Right kidney (tissue), 1 donor: Measurements from ENCODE around the gene PHF20.
"Not testable (repeated sequence)": the region's sequence is repeated elsewhere in the genome, so short reads cannot be mapped to it uniquely, and the experiment has no call there.

Source experiments
- DNase-seq: peaks from one replicate; pipeline ENCODE4 v3.0.0-alpha.2; 2016

Gene PHF20

GRCh38 chr20:35929301-35929700, 157.5 kb downstream of the PHF20 start:
- no peak for DNase-seq

DNA sequence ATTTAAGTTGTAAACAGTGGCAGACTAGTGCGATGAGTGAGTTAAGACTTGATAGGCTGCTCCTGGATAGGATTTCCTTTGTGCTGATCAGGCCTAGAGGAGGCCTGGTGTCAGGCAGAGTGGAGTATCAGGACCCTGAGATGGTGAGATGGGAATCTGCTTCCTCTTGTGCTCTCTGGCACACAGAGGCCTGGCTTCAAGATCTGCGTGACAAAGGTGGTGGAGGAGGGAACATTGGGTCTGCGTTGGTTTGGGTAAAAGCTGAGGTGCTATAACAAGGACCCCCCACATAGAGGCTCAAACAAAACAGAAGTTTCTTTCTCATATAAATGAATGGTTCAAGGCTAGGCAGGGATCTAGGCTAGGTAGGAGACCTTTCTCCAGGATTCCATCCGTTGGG, 162.2 kb downstream of the PHF20 start:
- DNase-seq: no peak

DNA sequence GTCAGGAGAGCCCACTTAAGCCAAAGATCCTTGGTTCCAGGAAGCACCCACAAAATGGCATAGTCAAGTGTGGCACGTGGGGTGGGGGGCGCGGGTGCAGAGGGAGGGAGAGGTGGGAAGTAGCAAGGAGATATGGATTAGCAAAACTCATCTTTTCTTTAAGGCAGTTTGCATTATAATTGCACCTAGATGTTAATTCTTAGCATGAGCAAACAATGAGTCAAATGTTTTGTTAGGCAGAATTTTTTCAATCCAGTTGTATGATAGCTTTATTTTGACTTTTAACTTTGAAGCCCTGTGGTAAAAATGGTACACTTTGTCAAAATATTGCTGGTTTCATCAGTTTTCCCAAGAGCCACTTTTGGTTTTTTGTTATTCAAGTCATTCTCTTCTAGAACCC, 167.4 kb downstream of the PHF20 start:
- no peak for DNase-seq

GRCh38 chr20:35941620-35942019, 169.8 kb downstream of the PHF20 start:
- no peak for DNase-seq

- DNase-seq: no peak
These were observed 170.4 kb downstream of the PHF20 start for GRCh38 chr20:35942243-35942642.

DNA sequence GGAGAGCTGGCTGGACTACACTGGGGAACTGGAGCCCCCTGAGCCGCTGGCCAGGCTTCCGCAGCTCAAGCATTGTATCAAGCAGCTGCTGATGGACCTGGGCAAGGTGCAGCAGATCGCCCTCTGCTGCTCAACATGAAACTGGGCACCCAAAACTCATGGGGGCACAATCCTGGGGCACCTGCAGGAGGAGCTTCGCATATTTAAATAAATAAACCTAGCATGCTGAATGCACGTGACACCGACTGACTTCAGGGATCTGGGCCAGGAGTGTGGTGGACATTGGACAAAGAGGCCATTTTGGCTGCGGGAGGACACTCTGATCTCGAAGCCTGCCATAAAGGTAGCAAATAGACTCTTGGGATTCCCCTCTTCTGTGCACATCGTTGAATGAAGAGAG, 175.7 kb downstream of the PHF20 start:
- DNase-seq: no peak

DNA sequence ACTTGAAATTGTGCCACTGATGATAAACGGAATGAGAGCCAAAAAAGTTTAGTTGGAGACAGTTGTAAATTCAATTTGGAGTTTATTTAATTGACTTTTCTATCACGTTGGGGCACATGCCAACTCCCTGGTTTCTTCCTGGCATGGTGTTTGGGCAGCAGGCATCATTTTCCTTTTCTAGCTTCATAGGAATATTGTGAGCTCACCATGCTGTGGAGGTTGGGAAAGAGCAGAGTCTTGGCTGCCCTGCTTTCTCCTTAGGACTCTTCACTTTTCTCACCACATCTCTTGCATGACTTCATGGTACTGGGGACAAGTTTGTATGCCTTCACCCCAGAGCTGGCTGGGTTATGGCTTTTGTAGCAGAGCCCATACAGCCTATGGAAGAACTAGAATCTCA, 176.1 kb downstream of the PHF20 start:
- no peak for DNase-seq

GRCh38 chr20:35950093-35950492, 178.3 kb downstream of the PHF20 start:
- no peak for DNase-seq

- not testable (repeated sequence) for DNase-seq
These were observed 180.3 kb downstream of the PHF20 start for GRCh38 chr20:35952080-35952479.

- DNase-seq: peak; percentile 12
These were observed 180.9 kb downstream of the PHF20 start for GRCh38 chr20:35952480-35953386.

- DNase-seq: no peak
These were observed 181.8 kb downstream of the PHF20 start for GRCh38 chr20:35953387-35954199.

DNA sequence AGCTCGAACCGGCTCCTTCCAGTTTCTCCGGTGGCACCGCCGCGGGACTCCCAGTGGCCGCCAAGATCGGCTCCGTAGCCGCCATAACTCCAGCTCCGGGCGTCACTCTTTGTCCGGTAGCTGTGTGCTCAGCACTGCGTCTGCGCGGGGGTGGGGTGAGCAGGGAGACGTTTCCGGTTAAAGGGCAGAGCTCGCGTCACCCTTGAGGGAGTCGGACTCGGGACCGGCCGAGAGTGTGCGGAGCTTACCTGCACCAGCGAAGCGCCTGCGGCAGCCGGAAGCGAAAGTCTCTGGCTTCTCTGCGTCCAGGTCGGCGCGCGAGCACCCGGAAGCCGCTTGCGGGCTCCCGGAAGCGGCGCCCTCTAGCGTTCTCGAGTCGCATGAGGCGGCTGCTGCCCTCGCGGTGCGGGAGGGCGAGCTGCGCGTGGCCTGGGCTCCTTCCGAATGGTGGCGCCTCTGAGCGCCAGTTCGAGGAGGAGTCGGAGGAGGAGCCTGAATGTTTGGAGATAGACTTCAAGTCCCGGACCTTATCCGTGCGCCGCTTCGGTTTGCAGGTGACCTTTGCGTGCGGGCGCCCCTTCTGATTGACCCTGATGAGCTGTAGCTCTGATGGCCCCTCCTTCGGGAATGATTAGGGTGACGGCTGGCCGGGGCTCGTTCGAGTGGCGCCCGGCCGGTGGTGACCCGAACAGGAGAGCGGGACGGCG, 182.5 kb downstream of the PHF20 start, which contains the start of gene SCAND1:
TSS of gene SCAND1 (minus strand) at position 303 of the 707 bp plus-strand sequence. CDS start at position 85, 218 bp downstream.
- peak; percentile 97 for DNase-seq

DNA sequence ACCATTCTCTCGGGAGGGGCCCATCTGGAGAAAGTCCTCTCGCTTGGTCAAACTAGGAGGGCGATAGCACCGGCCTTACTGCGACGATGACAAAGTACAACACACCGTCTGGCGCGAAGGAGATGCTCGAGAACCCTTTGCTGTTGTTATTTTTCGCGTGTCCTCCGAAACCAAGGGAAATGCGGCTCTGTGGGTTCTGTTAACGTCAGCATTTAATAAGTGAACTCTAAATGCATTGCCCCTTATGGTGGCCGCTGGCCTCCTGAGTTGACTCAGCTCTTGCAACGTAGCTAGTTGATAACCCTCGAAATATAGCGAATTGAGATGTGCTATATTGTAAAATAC, 183.1 kb downstream of the PHF20 start:
- DNase-seq: no peak

DNA sequence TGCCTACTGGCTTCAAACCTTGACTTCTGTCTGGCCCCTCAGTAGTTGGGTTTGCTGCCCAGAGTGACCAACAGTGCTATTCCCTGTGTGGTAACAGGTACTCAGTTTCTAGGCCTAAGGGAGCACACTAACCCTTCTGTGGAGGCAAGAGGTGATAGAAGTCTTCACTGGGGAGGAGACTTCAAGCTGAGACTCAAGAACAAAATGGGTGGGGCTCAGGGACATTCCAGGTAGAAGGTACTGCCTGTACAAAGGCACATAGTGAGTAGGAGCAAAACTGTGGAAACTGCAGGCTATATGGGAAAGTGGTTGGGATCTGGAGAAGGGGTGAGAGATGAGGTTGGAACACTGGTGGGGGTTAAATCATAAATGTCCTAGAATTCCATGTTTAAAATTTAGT, 184.8 kb downstream of the PHF20 start:
- DNase-seq: no peak

DNA sequence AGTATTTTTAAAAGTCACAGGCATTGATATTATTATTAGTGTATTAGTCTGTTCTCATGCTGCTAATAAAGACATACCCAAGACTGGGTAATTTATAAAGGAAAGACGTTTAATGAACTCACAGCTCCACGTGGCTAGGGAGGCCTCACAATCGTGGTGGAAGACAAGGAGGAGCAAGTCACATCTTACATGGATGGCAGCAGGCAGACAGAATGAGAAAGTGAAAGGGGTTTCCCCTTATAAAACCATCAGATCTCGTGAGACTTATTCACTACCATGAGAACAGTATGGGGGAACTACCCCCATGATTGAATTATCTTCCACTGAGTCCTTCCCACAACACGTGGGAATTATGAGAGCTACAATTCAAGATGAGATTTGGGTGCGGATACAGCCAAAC, 187.5 kb downstream of the PHF20 start:
- not testable (repeated sequence) for DNase-seq

DNA sequence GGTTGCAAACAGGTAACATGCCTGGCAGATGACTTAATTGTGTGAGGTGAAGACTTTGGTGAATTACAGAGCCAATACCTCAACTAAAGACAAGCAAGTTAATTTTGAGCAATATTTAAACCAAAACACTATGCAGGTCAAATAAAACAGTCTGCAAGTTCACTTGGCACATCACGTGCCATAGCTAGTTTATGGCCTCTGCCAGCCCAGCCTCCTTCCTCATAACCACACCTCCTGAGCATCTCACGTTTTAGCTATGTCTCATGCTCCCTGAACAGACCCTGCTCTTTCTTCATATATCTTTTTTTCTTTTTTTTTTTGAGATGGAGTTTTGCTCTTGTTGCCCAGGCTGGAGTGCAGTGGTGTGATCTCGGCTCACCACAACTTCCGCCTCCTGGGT, 192.1 kb downstream of the PHF20 start:
- DNase-seq: no peak

GRCh38 chr20:35967979-35968640, 196.3 kb downstream of the PHF20 start, which contains the start of gene CNBD2:
Gene CNBD2, plus strand, starts transcription at chr20:35968590. Its CDS starts 173 bp downstream, at chr20:35968763.
- DNase-seq: no peak

- no peak for DNase-seq
These were observed 197.1 kb downstream of the PHF20 start for GRCh38 chr20:35968930-35969329.

DNA sequence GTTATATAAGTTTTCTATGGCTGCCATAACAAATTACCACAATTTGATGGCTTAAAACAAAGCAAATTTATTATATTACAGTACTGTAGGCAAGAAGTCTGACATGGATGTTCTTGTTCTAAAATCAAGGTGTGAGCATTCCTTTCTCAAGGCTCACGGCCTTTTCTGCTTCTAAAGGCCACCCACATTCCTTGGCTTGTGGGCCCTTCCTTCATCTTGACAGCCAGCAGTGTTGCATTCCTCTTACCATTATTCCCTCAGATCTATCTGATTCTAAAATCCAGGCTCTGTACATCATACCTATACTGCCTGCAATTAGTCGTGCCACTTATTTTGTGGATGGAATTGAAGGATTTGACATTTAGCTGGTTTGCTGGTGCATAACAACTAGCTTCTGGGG, 200.2 kb downstream of the PHF20 start:
- no peak for DNase-seq

- DNase-seq: no peak
These were observed 200.6 kb downstream of the PHF20 start for GRCh38 chr20:35972462-35972861.

DNA sequence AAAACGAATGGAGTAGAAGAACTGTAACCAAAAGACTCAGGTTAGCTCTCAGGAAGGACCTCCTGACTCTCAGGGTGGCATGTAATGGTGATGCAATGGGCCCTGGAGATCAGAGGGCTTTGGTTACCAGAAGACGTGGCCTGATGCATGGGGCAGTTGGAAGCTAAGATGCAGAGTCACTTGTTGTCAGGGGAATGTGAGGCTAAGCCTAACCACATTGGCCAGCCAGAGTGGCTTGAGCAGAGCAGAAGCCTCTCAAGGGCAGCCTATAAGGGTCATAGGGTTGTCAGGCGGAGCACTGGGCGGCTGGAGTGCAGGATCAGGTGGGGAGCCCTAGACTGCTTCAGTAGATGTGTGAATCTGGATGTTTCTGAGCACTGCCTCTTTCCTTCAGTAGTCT, 202.4 kb downstream of the PHF20 start:
- no peak for DNase-seq
